ENCODE data around the gene CAMKMT.
A peak's percentile ranks its signal among the peaks of the same experiment; 100 is the strongest.

CAMKMT gene

GRCh38 chr2:44751754-44752479, 390.2 kb downstream of the CAMKMT start:
- no peak for DNase-seq

DNA sequence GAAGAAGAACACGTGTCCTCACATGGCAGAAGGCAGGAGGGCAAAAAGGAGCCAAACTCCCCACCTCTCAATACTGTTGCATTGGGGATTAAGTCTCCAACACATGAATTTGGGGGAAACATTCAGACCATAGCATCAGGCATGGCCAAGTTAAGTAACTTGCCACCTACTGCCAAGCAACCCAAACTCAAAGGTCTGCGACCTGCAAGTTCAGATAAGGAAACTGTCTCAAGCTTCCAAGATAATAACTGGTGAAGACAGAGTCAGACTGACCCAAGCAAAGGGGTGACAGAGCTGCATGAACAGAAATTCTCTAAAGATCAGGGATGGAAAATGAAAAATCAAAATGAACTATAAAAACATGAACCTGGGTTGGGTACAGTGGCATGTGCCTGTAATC, 391.0 kb downstream of the CAMKMT start:
- no peak for DNase-seq

DNA sequence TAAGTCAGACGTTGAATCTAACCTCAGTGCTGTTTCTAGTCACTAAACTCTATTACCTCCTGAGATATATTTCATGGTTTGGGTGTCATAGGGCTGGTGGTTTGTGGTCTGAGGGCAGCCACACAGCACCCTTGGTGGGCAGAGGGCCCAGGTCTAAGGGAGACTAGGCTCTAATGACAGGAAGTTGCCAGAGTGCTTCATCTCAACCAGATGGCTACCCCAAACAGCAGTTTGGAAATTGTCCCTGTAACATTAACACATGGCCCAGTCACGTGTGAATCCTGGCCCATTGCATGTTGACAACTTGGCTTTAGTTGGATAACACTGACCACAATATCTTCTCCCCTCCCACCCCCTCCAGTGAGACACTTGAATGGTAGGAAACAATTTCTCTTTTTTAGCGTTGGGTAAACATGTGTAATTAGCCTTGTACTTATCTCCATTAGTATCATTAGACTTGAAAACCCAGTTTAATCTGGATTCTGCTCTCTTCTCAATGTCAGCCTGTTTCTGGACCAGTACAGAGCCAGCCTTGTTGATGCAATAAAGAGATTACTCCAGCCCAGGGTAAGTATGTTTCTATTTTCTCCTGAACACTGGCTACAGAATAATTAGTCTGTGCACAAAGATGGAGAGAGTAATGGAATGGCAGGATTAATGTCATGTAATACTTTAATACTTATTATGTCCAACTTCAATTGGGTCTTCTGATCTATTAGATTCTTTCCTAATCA, 392.0 kb downstream of the CAMKMT start:
- peak in 1 of 2 experiments; percentile 66 for DNase-seq

DNA sequence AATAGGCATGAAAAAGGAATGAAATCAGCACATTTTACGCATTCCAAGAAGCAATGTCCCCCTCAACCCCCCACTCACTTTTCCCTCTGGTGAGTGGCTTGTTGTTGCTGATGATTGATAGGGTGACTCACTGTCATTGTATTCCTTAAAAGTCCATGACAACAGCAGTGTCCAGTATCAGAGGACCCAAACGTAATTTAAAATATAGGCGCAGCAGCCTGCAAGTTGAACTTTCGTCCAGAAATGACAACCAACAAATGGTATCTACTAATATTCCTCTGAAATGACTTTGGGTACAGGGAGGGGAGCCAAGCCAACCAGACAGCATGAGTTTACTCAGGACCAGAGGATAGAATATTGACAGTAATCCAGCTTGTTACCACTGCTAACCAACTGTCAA, 396.8 kb downstream of the CAMKMT start:
- no peak for DNase-seq

GRCh38 chr2:44759823-44760222, 398.1 kb downstream of the CAMKMT start:
- no peak for DNase-seq

- DNase-seq, result no peak
Observed at GRCh38 chr2:44763275-44763782, 401.6 kb downstream of the CAMKMT start.

DNA sequence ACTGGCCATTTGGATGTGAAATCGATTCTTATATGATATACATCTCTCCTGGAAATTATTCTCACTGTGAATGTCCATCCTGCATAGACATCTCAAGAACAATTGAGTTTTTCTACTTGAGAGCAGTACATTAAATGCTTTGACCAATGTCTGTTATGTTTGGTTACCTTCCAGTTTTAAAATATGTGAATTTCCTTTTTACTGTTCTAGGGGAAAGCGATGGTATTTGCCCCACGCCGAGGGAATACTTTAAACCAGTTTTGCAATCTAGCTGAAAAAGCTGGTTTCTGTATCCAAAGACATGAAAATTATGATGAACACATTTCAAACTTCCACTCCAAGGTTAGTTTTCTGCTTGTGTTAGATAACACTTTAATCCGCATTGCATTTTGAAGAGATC, 404.5 kb downstream of the CAMKMT start:
- no peak for DNase-seq

DNA sequence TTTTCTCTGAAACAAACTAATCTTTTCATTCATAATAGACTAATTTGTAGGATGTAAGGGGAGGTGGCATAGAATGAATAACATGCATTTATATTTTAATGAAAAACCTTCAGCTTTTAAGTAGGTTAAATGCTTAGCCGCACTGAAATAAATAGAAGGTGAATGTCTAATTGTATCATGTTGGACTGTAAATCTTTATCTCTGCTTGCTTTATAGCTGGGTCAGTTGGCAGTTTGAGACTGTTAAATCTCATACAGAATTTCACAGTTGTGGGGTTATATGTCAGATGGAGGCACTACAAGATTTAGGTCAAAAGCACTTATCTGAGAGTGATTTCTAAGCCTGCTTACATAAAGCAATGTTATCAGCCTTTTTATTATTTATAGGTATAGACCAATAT, 405.0 kb downstream of the CAMKMT start:
- no peak for DNase-seq

DNA sequence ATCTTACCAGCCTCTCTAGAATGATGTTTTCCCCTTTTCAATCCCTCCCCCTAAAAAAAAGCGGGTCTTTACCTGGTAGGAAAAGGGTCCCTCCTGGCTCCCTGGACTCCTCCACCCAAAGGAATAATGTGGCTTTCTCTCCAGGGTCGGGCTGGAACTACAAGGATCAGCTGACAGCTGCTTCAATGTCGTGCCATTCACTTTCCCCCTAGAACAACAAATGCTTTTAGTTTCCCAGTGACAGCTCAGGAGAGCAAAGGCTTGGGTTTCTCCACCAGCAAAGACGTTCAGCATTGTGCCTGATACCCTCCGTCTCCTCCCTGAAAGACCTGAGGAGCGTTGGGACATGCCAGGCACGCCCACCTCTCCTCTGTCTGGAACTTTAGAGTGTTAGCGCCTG, 405.9 kb downstream of the CAMKMT start:
- no peak for DNase-seq

GRCh38 chr2:44768438-44769236, 406.9 kb downstream of the CAMKMT start:
- peak; percentile 37 to 75 for DNase-seq

GRCh38 chr2:44769349-44770011, 407.7 kb downstream of the CAMKMT start:
- DNase-seq, result peak in 1 of 2 experiments; percentile 52

GRCh38 chr2:44770221-44771195, 408.8 kb downstream of the CAMKMT start:
- DNase-seq, result no peak

DNA sequence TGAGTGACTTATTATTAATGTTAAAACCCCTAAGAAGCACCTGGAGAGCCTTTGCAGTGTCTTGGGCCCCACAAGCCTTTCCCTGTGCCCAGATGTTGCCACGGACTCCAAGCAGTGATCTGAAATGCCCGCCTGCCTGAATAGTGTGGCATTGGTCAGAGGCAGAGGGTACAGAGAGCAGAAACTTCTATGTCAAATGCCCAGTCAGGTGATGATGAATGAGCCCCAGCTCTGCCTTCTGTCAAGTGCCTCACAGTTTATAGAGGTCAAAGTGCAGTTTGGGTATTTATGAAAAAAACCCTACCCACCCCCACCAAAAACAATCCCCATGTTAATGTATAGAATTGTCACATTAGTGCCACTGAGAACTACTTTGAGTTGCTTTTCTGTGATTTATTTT, 409.8 kb downstream of the CAMKMT start:
- DNase-seq, result no peak

DNA sequence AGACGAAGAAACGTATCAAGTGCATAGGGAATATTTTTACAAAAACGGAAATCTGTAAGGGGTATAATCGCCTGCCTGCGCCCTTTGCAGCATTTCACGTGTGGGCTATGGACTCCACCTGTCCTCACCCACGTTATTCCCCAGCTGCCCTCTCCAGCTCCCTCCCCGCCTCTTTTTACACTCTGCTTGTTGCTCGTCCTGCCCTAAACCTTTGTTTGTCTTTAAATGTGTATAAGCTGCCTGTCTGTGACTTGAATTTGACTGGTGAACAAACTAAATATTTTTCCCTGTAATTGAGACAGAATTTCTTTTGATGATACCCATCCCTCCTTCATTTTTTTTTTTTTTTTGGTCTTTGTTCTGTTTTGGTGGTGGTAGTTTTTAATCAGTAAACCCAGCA, 410.4 kb downstream of the CAMKMT start:
- DNase-seq, result peak in 1 of 2 experiments; percentile 55

- peak; percentile 47 to 84 for DNase-seq
Observed at GRCh38 chr2:44772669-44773378, 411.1 kb downstream of the CAMKMT start.

DNA sequence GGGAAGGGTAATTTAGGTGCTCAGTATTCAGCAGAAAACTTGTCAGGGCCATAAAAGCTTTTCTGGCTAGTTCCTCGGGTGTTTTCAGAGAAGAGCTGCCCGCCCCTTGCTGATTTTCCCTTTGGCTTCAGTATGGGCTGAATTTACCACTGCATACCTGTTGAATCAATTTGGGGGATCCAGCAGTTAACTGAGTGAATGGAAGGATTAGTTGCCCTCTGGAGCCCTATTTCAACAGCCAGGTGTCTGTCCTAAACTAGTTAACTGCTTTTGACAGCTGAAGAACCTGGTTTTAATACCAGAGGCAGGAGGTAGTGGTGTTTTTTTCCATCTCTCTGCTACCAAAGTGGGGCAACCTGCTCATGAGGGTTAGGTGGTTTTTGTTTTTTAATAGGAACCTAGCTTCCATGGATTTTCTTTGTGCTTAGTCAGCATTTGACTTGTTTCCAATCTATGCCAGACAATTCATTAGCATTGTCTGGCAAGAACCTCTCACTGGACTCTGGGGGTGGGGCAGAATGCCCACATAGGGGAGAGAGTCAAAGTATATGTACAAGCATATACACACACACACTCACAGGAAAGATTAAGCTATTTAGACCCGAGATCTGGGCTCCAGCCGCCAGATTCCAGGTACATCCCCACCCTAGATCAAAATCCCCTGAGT, 413.2 kb downstream of the CAMKMT start:
- peak in 1 of 2 experiments; percentile 69 for DNase-seq

DNA sequence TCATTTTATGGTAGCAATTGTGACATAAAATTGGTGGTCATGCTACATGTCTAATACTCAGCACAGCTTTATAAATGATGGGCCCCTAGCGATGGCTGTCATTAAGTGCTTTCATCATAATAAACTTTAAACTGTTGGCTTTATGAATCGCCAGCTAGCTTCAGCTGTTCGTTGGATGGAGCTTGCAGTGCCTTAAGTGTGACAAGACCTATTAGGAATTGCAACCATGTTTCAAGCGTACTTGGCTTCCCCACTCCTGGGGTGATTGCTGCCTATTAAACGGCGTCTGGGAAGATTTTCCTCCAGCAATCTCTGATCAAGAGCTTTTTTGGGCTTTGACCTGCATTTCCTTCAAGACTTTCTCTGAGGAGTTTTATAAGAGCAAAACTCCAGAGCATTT, 415.3 kb downstream of the CAMKMT start:
- peak in 1 of 2 experiments; percentile 43 for DNase-seq

DNA sequence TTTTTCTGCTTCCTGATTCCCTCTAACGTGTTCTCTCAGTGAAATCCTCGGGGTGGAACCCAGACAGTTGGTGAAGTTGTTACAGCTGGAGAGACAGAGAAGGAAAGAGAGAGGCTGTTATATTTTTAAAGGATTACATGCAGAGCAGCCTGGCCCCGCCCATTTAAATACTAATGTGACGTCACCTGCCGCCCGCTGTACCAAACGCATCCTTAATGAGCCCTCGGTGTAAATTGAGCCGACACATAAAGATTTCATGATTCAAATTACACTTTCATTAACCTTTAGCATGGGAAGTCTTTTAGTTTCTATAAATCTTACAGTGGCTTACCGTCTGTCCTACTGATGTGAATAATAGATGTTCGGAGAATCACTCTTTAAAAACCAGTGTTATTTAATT, 415.8 kb downstream of the CAMKMT start:
- peak; percentile 60 to 75 for DNase-seq

- DNase-seq, result no peak
Observed at GRCh38 chr2:44778221-44778654, 416.5 kb downstream of the CAMKMT start.
